ENCODE measurements around the gene DMRTB1.

DNA sequence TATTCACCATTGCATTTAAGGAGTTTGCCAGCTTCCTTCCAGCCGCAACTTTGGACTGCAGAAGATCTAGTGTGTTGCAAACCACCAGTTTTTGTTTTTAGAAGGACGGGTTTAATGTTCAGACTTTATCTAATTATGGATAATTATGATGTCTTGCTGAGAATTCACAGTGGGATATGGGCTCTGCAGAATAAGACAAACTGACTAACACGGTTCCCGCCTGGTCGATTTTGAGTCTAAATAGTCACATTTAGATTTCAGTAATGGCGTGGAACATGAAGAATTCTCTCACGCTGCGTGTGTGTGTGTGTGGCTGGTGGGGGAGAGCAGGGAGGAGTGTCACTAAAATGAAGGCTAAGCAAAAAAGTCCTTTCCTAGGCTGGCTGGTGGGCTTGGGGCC is 48.5 kb upstream of the DMRTB1 start:
- TF ChIP-seq, protein P1, sequence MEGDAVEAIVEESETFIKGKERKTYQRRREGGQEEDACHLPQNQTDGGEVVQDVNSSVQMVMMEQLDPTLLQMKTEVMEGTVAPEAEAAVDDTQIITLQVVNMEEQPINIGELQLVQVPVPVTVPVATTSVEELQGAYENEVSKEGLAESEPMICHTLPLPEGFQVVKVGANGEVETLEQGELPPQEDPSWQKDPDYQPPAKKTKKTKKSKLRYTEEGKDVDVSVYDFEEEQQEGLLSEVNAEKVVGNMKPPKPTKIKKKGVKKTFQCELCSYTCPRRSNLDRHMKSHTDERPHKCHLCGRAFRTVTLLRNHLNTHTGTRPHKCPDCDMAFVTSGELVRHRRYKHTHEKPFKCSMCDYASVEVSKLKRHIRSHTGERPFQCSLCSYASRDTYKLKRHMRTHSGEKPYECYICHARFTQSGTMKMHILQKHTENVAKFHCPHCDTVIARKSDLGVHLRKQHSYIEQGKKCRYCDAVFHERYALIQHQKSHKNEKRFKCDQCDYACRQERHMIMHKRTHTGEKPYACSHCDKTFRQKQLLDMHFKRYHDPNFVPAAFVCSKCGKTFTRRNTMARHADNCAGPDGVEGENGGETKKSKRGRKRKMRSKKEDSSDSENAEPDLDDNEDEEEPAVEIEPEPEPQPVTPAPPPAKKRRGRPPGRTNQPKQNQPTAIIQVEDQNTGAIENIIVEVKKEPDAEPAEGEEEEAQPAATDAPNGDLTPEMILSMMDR (conservative IDR thresholded peaks at IDR 0.05; ENCODE audit: low read depth, low read length): no peak
- TF ChIP-seq EZH2phosphoT487 (IDR thresholded peaks at IDR 0.05; ENCODE audit: borderline replicate concordance, low read length): no peak

Data from PC-3 (cell line).